ENCODE measurements around the gene PARS2.

PARS2 gene

DNA sequence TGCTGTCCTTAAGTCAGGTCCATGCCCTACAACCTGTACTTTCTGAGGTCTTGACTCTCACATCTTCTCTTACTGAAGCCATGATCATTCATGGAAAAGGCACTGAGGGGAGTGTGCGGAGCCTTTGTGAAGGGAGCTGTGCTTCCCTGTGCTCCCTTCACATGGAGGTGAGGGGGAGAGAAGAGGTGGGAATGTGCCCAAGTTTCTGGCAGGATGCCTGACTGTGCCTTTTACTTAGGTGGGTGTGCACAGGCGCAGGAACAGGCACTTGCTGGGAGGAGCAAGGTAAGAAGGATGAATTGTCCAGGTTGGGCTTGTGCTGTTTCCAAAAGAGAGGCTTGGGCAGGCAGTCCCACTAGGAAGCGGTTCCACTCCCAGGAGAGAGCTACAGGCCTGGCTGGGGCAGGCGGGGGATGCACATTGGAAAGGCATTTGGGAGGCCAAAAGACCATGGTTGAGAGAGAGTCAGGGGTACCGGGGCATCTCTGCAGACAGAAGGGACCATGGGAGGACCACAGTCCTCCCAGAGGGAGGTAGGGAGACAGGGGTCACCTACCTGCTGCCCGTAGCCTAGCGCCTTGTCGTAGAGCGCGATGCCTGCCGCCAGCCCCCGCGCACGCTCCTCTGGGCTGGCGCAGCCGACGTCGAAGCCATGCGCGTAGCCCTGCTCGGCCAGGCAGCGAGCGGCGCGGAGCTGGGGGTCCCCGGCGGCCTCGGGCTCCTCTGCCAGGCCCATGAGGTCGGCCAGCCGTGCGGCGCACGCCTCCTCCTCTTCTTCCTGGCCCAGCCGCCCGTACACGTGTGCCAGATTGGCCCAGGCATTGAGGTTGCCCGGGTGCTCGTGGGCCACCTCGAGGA, 35.9 kb upstream of the PARS2 start:
- no peak for DNase-seq (ENCODE audit: low read depth in 1 of 2, low spot score in 1 of 2)

DNA sequence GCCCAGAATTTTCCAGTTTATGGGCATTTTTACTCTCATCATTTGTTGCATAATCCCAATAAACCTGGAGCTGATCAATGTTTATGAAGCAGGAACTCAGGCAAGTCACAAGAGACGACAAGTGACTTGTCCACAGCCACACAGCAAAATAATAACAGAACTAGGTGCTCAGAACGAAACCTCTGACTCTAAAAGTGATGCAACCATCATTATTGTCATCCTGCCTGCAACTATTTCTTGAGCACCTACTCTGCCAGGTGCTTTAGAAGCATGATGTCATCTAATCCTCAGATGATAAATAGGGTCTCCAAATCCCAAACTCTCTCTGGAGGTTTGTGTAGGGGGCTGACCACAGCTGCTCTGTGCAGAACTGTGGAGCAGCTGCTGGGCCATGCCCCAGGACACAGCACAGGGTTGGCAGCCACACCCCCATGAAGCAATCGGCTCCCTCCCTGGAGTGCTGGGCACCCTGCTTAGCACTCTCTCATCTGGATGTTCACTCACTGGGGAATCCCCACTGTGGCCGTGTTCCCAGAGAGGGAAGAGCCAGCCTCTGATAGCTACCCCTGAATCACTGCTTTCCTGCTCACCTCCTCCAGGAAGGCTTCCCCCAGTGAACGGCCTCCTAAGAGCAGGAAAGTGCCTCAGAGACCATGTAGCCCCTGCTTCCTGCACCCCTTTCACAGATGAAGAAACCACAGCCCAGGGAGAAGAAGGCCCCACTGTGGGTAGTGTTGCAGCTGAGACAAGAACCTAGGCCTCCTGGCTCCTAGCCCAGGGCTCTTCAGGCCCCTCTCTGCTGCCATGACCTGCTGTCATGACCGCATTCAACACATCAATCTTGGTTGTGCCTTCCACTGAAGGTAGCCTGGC, 34.7 kb upstream of the PARS2 start:
- DNase-seq (ENCODE audit: low read depth in 1 of 2, low spot score in 1 of 2): peak in 1 of 2 donors; percentile 10

DNA sequence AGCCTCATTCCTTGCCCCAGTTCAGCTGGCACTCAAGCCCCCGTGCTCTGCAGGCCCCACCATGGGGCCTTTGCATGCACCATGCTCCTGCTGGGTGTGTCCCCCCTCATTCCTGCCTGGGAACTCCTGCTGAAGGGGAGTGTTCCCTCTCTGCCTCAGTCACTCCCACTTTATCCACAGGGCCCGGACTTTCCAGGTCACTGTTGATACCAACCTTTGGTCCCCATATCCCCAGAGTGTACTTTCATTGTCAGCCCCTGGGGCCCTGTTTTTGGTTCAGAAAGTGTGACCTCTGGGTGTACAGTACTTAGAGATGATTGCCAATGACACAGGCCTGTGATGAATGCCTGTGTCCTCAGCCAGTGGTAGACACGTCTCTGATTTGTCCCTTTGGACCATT, 33.9 kb upstream of the PARS2 start:
- no peak for DNase-seq (ENCODE audit: low read depth in 1 of 2, low spot score in 1 of 2)

DNA sequence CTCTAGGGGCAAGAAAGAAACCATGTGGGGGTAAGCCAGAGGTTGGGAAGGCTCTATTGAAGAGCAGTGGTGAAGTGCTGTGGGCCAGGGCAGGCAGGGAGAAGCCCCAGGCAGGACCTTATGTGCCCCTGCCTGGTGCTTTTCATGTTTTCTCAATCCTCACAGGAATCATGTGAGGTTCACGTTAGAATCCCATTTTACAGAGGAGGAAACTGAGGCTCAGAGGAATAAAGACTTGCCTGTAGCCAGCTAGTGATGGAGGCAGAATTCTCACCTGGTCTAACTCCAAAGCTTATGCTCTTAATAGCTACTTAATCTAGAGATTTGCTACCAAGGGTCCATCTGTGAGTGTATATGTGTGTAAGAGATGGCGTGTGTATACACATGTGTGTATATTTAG, 32.6 kb upstream of the PARS2 start:
- no peak for DNase-seq (ENCODE audit: low read depth in 1 of 2, low spot score in 1 of 2)

DNA sequence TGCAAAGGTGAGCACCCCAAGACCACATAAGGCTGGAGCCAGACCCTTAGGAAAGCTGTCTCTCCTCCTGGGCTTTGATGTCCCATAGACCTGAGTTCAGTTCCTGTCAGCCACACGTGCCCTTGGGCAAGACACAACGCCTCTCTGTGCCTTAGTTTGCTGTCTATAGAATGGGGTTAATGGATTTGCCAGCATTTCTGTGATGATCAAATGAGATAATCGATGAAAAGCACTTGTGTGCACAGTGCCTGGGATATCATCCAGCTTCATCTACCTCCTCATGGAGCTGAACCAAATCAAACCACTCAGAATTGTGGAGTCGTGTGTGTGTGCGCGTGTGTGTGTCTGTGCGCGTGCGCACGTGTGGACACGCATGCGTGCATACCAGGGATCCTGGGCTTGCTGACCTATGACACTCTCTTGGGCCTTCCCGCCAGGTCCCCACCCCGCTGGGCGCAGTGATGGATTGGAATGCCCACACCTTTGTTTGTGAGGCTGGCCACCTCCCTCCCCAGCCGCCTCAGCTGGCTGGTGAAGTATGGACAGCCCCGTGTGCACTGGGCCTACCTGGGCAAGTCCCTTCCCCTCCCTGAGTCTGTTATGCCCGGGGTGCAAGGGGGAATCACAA, 31.6 kb upstream of the PARS2 start:
- no peak for DNase-seq (ENCODE audit: low read depth in 1 of 2, low spot score in 1 of 2)

DNA sequence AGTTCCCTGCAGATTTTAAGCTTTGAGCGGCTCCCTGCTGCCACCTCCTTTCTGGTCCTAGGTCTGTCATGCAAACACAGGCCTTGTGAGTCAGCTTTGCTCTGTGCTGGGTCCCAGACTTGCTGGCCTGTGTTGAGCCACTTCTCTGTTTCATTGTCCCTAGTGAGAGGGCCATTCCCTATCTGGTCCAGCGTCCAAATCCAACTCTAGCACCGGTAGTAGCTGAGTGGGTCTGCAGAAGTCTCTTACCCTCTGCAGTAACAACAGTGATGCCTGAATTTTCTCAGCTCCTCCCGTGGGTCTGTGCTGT, 31.0 kb upstream of the PARS2 start:
- no peak for DNase-seq (ENCODE audit: low read depth in 1 of 2, low spot score in 1 of 2)

DNA sequence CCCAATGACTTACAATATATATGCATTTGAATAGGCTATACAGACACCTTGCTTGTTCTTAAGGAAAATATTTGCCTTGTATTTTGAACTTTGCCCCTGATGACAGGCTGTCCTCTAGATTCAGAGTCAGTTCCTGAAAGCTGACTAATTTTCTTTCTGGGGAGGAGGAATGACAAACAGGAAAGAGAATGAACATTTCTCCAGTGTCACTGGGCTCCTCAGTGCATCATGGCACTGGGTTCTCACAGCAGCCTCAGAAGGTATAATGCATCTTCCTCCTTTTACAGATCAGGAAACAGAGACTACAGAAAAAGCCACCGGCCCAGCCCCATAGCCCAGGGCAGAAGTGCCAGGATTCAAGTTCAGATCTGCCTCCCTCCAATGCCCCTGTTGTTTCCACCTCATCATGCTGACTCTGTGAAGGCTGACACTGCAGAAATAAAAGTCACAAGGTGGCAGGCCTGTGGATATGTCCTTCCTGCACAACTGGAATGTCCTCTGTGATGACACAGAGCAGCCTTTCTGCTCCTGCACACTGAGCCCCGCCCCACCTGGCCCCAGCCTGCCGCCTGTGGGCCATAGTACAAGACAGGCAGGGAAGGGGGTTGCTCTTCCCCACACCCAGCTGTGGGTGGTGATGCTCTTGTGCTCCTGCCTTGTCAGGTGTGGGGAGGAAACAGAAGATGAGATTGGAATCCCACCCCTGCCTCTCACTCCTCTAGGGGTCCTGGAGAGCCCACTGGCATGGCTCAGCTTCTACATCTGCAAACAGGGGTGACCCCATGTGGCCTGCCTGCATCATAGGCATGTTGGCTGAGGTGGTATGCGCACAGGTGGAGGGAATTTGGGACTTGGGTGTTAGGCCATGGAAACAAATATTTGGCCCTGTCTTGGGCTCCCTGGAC, 30.4 kb upstream of the PARS2 start:
- DNase-seq (ENCODE audit: low read depth in 1 of 2, low spot score in 1 of 2): no peak

DNA sequence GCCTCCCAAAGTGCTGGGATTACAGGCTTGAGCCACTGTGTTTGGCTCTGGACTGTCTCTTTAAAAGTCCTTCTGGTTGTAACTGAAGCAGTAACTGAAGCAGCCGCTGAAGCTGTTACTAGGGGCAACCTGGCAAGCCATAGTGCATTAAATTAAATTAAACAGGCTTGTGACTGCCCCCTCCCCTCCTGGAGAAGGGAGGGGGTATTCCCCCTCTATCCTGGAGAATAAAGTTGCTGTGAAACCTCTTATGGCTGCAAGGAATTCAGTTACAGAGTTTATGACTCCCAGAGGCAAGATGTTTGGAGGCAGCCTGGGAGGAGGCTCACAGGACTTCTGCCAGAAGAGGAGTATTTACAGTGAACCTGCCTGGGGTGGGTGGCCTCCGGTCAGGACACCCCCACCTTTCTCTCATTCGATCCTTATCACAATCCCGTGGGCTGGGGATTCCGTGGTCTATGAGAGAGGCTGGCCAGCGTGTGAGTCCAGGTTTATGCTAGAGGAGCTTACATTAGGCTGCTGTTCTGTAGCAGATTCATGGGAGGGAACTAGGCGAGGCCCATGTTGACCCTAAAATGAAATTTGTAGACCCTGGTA, 28.5 kb upstream of the PARS2 start:
- no peak for DNase-seq (ENCODE audit: low read depth in 1 of 2, low spot score in 1 of 2)

DNA sequence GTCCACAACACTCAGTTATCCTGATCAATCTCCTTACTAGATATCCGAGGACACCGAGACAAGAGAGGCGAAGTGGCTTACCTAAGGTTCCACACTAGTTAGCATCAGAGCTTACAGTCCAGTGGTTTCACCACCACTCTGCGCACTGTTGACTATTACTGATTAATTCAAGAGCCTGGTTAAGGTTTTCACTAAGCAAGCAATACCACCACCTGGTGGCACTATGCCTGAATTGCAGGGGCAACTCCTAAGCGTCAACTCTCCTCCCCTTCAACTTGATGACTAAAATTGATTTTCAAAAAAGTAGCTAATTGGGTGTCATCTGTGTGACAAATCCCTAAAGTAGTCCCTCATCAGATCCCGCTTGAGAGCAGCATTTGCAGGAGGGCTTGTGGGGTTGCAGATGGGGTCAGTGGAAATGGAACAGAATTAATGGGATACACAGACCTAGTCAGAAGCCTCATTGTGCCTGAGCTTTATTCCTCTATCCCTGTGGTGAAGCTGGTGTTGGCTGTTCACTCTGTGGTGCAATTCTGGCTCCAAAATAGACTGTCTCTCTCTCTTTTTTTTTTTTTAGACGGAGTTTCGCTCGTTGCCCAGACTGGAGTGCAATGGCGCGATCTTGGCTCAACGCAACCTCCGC, 27.7 kb upstream of the PARS2 start:
- DNase-seq (ENCODE audit: low read depth in 1 of 2, low spot score in 1 of 2): peak in 1 of 2 donors; percentile 35

DNA sequence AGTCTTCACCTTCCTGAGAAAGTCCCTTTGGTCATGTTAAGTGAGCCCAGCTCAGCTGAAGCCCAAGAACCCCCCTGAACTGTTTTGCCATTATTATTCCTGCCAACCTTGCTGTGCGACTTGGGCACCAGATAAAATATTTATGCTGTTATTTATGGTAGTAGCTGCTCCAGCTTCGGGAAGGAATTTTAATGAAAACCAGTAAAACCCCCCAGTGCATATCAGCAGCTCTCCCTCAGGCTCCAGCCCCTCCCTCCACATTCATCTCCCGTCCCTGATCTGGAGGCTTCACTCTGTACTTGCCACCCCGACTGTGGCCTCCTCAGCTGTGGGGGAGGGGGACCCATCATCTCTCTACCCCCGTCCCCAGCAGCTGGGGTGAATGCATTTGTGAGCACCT, 24.1 kb upstream of the PARS2 start:
- DNase-seq (ENCODE audit: low read depth in 1 of 2, low spot score in 1 of 2): no peak

DNA sequence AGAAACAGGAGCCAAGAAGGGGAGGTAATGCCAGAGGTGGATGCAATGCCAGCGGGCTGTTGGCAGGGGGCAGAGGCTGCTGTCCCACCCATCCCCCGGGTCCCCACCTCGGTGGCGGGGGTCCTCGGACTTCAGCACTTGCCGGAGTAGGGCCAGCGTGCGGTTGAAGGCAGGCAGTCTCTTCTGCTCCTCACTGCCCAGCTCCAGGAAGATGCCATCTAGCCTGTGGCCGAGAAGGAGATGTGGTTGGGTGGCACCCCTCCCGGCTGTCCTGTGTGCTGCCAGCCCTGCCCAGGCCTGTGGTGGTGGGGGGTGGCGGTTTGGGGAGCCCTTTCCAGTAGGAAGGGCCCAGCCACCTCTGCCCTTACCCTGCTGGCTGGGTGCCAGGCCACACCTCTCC, 23.3 kb upstream of the PARS2 start:
- no peak for DNase-seq (ENCODE audit: low read depth in 1 of 2, low spot score in 1 of 2)

DNA sequence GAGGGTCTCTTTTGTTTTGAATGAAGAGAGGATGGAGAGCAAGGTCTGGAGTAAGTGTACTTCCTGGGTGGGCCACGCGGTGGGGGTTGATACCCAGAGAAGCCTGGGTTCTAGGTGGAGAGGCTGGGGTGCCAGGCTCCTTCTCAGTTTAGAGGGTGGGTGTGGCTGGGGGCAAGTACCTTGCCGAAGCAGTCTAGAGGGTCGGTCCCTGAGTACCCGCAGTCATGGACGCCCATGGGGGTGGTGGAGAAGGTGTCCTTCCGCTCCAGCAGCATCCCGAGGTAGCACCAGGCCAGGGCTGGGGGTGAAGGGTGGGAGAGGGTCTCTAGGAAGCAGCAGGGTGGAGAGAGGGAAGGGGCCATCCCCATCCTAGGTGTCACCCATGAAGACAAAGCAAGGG, 22.5 kb upstream of the PARS2 start:
- no peak for DNase-seq (ENCODE audit: low read depth in 1 of 2, low spot score in 1 of 2)

DNA sequence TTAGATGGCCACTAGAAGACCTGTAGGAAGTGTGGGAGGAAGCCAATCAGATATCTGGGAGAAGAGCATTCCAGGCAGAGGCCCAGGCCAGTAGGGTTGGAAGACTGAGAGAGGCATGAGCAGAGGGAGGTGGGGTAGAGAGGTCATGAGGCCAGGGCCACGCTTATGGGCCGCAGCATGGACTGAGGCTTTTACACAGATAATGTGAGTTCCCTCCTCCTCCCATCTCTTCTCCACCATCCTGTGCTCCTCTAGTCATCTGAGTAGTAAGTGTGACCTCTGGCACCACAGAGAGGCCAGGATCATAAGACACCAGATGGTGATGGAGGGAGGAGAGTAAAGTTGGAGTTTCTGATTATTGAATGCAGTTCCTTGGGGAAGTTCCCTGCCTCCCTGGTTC, 19.7 kb upstream of the PARS2 start:
- no peak for DNase-seq (ENCODE audit: low read depth in 1 of 2, low spot score in 1 of 2)

DNA sequence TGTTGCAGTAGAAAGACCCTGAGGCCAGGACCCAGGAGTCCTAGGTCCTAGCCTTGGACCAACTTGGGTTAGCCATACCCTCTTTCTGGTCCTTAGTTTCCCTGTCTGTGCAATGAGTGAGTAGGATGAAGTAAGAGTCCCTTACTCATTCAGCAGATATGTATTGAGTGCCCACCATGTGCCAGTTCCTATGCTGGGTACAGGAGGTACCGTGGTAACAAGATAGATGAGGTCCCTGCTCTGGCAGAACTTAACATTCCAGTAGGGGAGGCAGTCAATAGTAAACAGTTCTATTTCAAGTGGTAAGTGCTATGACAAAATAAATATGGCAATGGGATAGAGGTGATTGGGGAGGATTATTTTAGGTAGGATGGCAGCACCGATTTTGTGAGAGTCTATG, 18.3 kb upstream of the PARS2 start:
- no peak for DNase-seq (ENCODE audit: low read depth in 1 of 2, low spot score in 1 of 2)

DNA sequence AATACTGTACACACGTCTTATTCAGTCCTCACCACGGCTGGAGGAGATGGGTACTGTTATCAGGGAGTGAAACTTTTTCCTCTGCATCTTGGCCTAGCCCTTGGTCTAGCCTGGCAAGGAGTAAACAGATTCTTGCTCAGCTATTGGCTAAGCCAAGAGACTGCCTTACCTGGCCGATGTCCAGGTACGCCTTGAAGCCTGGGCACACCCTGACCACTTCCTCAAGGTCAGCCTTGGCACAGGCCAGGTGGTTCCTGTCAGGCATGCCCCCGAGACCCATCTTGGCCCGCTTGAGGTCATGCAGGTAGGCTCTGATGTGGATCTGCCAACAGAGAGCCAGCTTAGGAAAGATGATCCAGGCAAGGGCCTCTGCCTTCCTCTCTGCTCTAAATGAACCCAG, 17.8 kb upstream of the PARS2 start:
- no peak for DNase-seq (ENCODE audit: low read depth in 1 of 2, low spot score in 1 of 2)

DNA sequence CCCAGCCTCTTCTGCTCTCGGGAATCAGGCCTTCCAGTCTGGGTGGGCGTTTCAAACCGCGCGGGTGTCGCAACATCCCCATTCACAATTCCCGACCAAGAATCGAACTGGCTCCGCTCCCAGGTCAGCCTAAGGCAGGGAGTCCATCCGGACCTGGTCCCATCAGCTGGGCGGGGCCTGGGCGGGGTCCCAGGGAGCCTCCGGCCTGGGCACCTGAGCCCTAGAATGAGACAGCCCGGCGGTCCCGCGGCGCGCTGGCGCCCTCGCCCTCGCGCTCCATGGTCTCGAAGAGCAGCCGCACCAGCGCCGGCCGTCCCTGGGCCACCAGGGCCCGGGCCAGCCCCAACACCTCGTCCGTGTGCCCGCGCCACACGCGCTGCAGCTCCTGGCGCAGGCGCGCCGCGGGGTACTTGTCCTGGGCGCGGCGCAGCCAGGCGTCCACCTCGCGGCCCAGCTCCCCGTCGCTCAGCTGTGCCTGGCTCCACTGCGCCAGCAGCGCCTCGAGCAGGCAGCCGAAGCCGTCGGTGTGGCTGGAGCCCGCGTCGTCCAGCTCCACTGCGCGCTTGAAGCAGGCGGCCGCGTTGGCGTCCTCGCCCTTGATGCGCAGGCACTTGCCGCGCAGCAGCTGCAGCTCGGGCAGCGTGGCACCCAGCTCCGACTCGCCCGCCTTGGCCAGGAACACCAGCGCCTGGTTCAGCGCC, 16.9 kb upstream of the PARS2 start:
- DNase-seq (ENCODE audit: low read depth in 1 of 2, low spot score in 1 of 2): no peak

DNA sequence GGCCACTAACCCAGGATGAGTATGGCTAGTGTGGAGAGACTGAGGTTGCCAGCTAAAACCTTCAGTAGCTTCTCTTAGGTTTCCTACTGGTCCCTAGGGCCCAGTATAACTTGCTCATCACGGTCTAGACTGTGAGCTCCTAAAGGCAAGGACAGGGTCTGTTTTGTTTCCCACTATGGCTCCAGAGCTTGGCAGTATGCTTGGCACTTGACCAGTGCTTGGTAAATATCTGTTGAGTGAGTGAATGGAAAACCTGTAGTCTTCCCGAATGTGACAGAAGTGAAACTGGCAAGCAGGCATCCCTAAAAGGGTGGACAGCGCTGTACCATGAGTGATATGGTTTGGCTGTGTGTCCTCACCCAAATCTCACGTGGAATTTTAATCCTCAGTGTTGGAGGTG, 13.1 kb upstream of the PARS2 start:
- no peak for DNase-seq (ENCODE audit: low read depth in 1 of 2, low spot score in 1 of 2)

DNA sequence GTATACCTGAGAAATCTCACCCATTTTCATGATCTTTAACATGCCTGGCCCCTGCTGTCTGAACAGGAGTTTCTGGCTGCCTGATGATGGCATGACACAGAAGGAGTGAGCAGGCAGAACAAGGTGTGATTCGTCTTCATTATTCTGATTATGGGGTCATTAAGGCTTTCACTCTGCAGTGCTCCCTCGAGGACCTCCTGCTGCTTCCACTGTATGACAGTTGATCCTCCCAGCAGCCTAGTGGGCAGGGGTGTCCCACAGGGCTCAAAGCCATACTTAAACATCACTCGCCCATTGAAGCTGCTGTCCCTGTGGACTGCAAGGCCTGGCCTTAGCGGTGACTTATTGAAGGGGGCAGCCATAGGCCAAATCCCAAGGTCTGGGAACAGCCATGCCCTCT, 12.7 kb upstream of the PARS2 start:
- no peak for DNase-seq (ENCODE audit: low read depth in 1 of 2, low spot score in 1 of 2)

Data from stimulated activated CD4-positive, alpha-beta T cell treated with anti-CD3 and anti-CD28 coated beads, Interleukin-15, amount 100 ng/mL, for 1 hour (primary cell).